GM06990 (cell line): ENCODE measurements around the gene NEK11.
"Not testable (repeated sequence)": the region's sequence is repeated elsewhere in the genome, so short reads cannot be mapped to it uniquely, and the experiment has no call there.

Source experiments
- DNase-seq: peaks from one replicate; pipeline ENCODE4 v3.0.0-alpha.2; 2011; ENCODE audit not compliant: insufficient read length; ENCODE audit errors: extremely low read depth
- H3K27me3 ChIP-seq: replicated peaks from 2 replicates; pipeline ENCODE4 v1.6.0; 2011; ENCODE audit warnings: low read length; ENCODE audit not compliant: control insufficient read depth, insufficient read depth
- H3K36me3 ChIP-seq: 2 replicates; pipeline ENCODE4 v1.5.1; 2011; ENCODE audit warnings: low read length; ENCODE audit not compliant: control insufficient read depth, insufficient read depth
- H3K4me3 ChIP-seq: replicated peaks from 2 replicates; pipeline ENCODE4 v1.5.1; 2011; ENCODE audit warnings: low read depth, mild to moderate bottlenecking, control low read depth, low read length
- TF ChIP-seq, protein P1 (sequence below): IDR thresholded peaks from 2 replicates; pipeline ENCODE4 v1.5.1; 2011; ENCODE audit warnings: low read length, control low read depth, mild to moderate bottlenecking, inconsistent platforms; ENCODE audit not compliant: insufficient read depth, poor library complexity, severe bottlenecking

The NEK11 gene

DNA sequence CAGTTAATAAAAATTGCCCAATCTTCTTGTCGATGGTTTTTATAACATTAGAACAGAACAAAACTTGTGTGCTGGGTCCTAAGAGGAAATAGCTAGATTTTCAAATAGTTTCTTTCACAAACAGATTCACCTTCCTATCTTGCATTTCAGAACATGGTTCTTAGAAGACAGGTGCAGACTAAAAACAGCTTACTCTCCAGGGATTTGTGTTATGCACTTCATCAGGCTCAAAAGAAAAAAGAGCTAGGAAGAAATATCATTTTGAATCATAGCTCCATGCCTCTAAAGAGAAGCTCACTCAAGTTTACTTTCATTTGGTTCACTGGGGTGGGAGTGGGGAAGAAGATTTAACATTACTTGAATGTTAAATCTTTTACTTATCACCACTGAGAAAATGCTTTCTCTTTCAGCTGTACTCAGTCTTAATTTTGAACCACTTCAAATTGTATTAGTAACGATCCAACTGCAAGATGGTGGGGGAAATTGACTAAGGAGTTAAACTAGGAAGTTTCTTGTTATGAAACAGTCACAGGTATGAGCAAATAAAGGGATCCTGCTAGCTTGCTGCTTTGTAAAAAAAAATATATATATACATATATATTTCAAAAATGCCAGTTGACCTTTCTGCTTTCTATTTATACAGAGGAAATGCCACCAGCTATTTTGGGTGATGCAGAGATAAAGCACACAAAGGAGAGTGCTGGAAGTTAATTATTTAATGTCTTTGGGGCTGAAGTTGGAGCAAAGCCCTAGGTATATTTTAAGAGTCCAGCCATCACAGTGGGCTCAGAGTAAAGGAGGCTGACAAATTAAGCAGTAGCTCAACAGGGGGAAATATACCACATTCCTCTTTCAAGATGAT, 326.6 kb downstream of the NEK11 start:
- TF ChIP-seq, protein P1, sequence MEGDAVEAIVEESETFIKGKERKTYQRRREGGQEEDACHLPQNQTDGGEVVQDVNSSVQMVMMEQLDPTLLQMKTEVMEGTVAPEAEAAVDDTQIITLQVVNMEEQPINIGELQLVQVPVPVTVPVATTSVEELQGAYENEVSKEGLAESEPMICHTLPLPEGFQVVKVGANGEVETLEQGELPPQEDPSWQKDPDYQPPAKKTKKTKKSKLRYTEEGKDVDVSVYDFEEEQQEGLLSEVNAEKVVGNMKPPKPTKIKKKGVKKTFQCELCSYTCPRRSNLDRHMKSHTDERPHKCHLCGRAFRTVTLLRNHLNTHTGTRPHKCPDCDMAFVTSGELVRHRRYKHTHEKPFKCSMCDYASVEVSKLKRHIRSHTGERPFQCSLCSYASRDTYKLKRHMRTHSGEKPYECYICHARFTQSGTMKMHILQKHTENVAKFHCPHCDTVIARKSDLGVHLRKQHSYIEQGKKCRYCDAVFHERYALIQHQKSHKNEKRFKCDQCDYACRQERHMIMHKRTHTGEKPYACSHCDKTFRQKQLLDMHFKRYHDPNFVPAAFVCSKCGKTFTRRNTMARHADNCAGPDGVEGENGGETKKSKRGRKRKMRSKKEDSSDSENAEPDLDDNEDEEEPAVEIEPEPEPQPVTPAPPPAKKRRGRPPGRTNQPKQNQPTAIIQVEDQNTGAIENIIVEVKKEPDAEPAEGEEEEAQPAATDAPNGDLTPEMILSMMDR, result no peak
- H3K4me3 ChIP-seq, result no peak overlapping the region
- no peak for DNase-seq
- H3K36me3 ChIP-seq, result no peaks in the 10 kb centered on the region
- H3K27me3 ChIP-seq, result no peaks in the 10 kb centered on the region

DNA sequence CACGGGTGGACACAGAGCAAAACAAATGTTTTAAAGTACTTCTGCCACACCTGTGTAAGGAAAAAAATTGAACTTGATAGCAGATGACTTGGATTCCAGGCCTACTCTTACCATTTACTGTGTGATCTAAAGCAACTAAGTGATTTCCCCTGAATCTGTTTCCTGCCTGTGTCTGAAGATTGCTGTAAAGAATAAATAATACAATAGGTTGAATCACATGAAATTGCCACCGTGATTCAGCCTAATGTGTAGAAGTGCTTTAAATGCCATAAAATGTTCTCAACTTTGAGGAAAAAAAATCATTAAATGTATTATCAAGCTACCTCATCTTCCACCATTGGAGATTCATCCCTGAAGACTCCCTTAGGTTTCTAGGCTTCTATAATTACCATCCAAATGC, 327.3 kb downstream of the NEK11 start:
- TF ChIP-seq, protein P1, result no peak
- Histone ChIP-seq H3K4me3 (no peak overlapping the region), H3K36me3 (no peaks in the 10 kb centered on the region), H3K27me3 (no peaks in the 10 kb centered on the region)
- no peak for DNase-seq

DNA sequence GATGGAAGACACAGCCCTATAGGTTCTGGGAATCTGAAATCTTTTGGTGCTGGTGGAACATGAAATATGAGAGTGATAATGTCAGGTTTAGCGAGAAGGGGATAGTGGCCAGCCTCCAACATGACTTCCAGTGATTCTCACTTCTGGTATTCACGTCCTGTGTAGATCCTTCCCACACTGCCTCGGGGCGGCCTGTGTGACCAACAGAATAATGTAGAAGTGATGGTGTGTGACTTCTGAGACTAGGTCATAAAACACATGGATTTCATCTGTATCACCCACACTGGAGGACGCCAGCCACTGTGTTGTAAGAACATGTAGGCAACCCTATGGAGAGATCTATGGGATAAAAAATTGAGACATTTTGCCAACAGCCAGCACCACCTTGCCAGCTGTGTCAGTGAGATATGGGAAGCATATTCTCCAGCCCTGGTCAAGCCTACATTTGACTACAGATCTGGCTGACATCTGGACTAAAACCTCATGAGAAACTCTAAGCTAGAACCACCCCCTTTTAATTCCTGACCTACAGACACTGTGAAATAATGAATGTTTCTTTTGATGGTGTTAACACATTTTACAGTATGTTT, 329.4 kb downstream of the NEK11 start:
- DNase-seq, result no peak
- TF ChIP-seq, protein P1, result no peak
- Histone ChIP-seq H3K4me3 (no peak overlapping the region), H3K27me3 (no peaks in the 10 kb centered on the region), H3K36me3 (no peaks in the 10 kb centered on the region)

DNA sequence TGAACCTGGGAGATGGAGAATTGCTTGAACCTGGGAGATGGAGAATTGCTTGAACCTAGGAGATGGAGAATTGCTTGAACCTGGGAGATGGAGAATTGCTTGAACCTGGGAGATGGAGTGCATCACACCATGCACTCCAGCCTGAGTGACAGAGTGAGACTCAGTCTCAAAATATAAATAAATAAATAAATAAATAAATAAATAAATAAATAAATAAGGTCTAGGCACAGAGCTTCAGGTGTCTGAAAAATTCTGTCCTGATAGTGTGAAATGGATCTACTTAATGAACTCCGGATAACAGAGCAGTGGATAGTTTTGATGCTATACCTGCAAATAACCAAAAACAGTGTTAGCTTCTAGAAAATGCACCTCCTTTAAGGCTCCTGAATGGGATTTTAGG, 330.6 kb downstream of the NEK11 start:
- no peak for DNase-seq
- no peaks in the 10 kb centered on the region for H3K27me3 ChIP-seq
- no peaks in the 10 kb centered on the region for H3K36me3 ChIP-seq
- TF ChIP-seq, protein P1, result no peak
- no peak overlapping the region for H3K4me3 ChIP-seq

DNA sequence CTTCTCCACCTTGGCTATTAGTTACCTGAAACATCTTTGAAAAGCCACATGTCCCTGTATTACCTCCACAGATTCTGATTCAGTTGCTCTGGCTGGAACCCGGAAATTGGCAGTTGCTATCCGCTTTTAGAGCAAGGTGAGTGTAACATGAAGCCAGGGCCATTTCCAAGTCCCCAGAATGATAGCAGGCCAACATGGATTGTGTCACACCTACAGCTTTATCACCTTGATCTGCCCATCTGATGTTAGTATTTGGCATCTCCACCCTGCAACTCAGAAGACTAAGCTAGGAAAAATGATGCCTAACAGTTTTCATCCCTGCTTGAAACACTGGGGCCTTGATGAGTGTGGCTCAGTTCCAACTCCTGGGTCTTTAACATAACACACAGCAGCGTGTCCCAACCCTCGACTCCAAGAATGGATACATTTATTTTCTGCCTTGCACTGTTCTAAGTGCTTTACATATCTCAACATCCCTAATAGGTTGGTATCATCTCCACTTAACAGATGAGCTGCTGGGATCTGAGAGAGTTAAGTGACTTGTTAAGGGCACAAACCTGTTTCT, 333.6 kb downstream of the NEK11 start:
- H3K36me3 ChIP-seq, result no peaks in the 10 kb centered on the region
- H3K27me3 ChIP-seq, result no peaks in the 10 kb centered on the region
- no peak for DNase-seq
- no peak overlapping the region for H3K4me3 ChIP-seq
- TF ChIP-seq, protein P1, result no peak

DNA sequence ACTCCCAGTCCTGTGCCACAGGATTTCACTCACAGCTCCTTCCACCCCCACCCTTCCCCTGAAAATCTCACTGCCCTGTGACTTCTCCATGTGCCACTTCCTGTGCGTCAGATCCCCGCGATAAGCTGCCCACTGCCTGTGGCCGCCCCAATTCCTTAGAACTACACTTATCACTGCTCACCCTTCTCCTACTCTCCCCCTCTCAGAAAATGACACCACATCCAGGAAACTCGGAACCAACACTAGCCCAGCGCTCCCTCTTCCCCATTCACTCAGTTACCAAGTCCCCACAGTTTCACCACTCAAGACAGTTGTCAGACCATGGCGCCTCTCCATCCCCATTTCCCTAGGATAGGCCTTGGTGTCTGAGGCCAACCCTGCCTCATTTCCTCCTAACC, 334.4 kb downstream of the NEK11 start:
- H3K27me3 ChIP-seq, DNase-seq, H3K4me3 ChIP-seq, H3K36me3 ChIP-seq: not testable (repeated sequence)
